ENCODE measurements around the gene ENTR1. TPM values are rescaled to one million over a fixed set of nuclear protein-coding genes. Genes with fewer than 3 reads are reported as not detected.

The ENTR1 gene
- total RNA-seq, 2 donors from 2014 or later: 25.3 to 43.1 TPM

GRCh38 chr9:136361047-136361753 is 49.2 kb downstream of the ENTR1 start:
- ATAC-seq (ENCODE audit: insufficient number of reproducible peaks, low FRiP score, low read depth) (no peak), DNase-seq (ENCODE audit: low spot score) (no peak)
- no peaks in the 10 kb centered on the region for H3K27me3 ChIP-seq (replicated peaks; ENCODE audit: insufficient read depth)
- H3K4me1 ChIP-seq (ENCODE audit: control insufficient read depth in 1 of 2, low read depth in 2 of 2): peaks cover 5 to 21% of the 10 kb centered on the region in 2 donors
- H3K9me3 ChIP-seq: no peaks in the 10 kb centered on the region
- no peak overlapping the region for H3K4me3 ChIP-seq
- no peak for TF ChIP-seq CTCF (IDR thresholded peaks at IDR 0.05)
- no peak overlapping the region for H3K27ac ChIP-seq
- peaks cover 5% of the 10 kb centered on the region for H3K36me3 ChIP-seq

- H3K27ac ChIP-seq: no peak overlapping the region
- peaks cover 5 to 21% of the 10 kb centered on the region in 2 donors for H3K4me1 ChIP-seq (ENCODE audit: control insufficient read depth in 1 of 2, low read depth in 2 of 2)
- peaks cover 9% of the 10 kb centered on the region for H3K36me3 ChIP-seq
- DNase-seq (ENCODE audit: low spot score): no peak
- TF ChIP-seq CTCF (IDR thresholded peaks at IDR 0.05): no peak
- H3K9me3 ChIP-seq: no peaks in the 10 kb centered on the region
- no peaks in the 10 kb centered on the region for H3K27me3 ChIP-seq (replicated peaks; ENCODE audit: insufficient read depth)
- H3K4me3 ChIP-seq: no peak overlapping the region
- ATAC-seq (ENCODE audit: insufficient number of reproducible peaks, low FRiP score, low read depth): no peak
These were observed 50.4 kb downstream of the ENTR1 start for GRCh38 chr9:136359774-136360718.

GRCh38 chr9:136358888-136359287 is 51.5 kb downstream of the ENTR1 start:
- Histone ChIP-seq H3K36me3 (peaks cover 9% of the 10 kb centered on the region), H3K4me3 (no peak overlapping the region), H3K9me3 (no peaks in the 10 kb centered on the region), H3K27ac (no peak overlapping the region), H3K27me3 (replicated peaks; ENCODE audit: insufficient read depth) (no peaks in the 10 kb centered on the region), H3K4me1 (ENCODE audit: control insufficient read depth in 1 of 2, low read depth in 2 of 2) (peaks cover 2 to 22% of the 10 kb centered on the region in 2 donors)
- no peak for ATAC-seq (ENCODE audit: insufficient number of reproducible peaks, low FRiP score, low read depth)
- no peak for DNase-seq (ENCODE audit: low spot score)
- TF ChIP-seq CTCF (IDR thresholded peaks at IDR 0.05): no peak

GRCh38 chr9:136358016-136358415 is 52.4 kb downstream of the ENTR1 start:
- H3K9me3 ChIP-seq: no peaks in the 10 kb centered on the region
- H3K27me3 ChIP-seq (replicated peaks; ENCODE audit: insufficient read depth): no peaks in the 10 kb centered on the region
- no peak overlapping the region for H3K4me3 ChIP-seq
- no peak for TF ChIP-seq CTCF (IDR thresholded peaks at IDR 0.05)
- ATAC-seq (ENCODE audit: insufficient number of reproducible peaks, low FRiP score, low read depth): no peak
- DNase-seq (ENCODE audit: low spot score): no peak
- H3K4me1 ChIP-seq (ENCODE audit: control insufficient read depth in 1 of 2, low read depth in 2 of 2): peaks cover 0 to 19% of the 10 kb centered on the region in 2 donors
- peaks cover 9% of the 10 kb centered on the region for H3K36me3 ChIP-seq
- H3K27ac ChIP-seq: no peak overlapping the region

- ATAC-seq (ENCODE audit: insufficient number of reproducible peaks, low FRiP score, low read depth): no peak
- DNase-seq (ENCODE audit: low spot score): no peak
- H3K27me3 ChIP-seq (replicated peaks; ENCODE audit: insufficient read depth): no peaks in the 10 kb centered on the region
- no peaks in the 10 kb centered on the region for H3K9me3 ChIP-seq
- no peak overlapping the region for H3K27ac ChIP-seq
- no peak for TF ChIP-seq CTCF (IDR thresholded peaks at IDR 0.05)
- H3K4me3 ChIP-seq: no peak overlapping the region
- peaks cover 9% of the 10 kb centered on the region for H3K36me3 ChIP-seq
- H3K4me1 ChIP-seq (ENCODE audit: control insufficient read depth in 1 of 2, low read depth in 2 of 2): peaks cover 0 to 13% of the 10 kb centered on the region in 2 donors
These were observed 53.1 kb downstream of the ENTR1 start for GRCh38 chr9:136357202-136357725.

All from thoracic aorta (tissue), 2 donors.